Neural cell (in vitro differentiated cells): ENCODE data around the gene DENND4A. TPM values are rescaled to one million over a fixed set of nuclear protein-coding genes. Genes with fewer than 3 reads are reported as not detected.

Experiments
- H2AFZ ChIP-seq: fragments of 200-600, 300-800 bp; sonication (generic), shearing (Covaris generic); 2 replicates; pipeline ENCODE4 v1.6.0; 2014; ENCODE audit warnings: low read depth, mild to moderate bottlenecking, antibody characterized with exemption, low read length, moderate library complexity
- H3F3A ChIP-seq: fragments of 200-600 bp; shearing (Covaris generic); 2 replicates; pipeline ENCODE4 v1.6.1; 2016; ENCODE audit warnings: mild to moderate bottlenecking, moderate library complexity, mixed read lengths, antibody characterized with exemption, low read length; ENCODE audit not compliant: insufficient read depth, poor library complexity, severe bottlenecking
- H3K27ac ChIP-seq: fragments of 200-600, 300-800 bp; sonication (generic), shearing (Covaris generic); 2 replicates; pipeline ENCODE4 v1.5.1; 2014; ENCODE audit warnings: mild to moderate bottlenecking, low read length, moderate library complexity
- H3K27me3 ChIP-seq: fragments of 300-800, 200-600 bp; sonication (generic), shearing (Covaris generic); 2 replicates; pipeline ENCODE4 v1.6.0; 2014; ENCODE audit warnings: mild to moderate bottlenecking, low read depth, low read length, moderate library complexity; ENCODE audit not compliant: insufficient read depth
- H3K36me3 ChIP-seq: fragments of 300-800, 200-600 bp; sonication (generic), shearing (Covaris generic); 2 replicates; pipeline ENCODE4 v1.5.1; 2014; ENCODE audit warnings: mild to moderate bottlenecking, antibody characterized with exemption, low read length, moderate library complexity; ENCODE audit not compliant: insufficient read depth
- H3K4me2 ChIP-seq: fragments of 300-800, 200-600 bp; sonication (generic), shearing (Covaris generic); 2 replicates; pipeline ENCODE4 v1.6.0; 2014; ENCODE audit warnings: mild to moderate bottlenecking, low read length
- H3K4me3 ChIP-seq: fragments of 300-800, 200-600 bp; sonication (generic), shearing (Covaris generic); 2 replicates; pipeline ENCODE4 v1.5.1; 2014; ENCODE audit warnings: mild to moderate bottlenecking, low read length, moderate library complexity
- H3K79me2 ChIP-seq: fragments of 200-600 bp; shearing (Covaris generic); replicated peaks from 2 replicates; pipeline ENCODE4 v1.6.0; 2014; ENCODE audit warnings: mild to moderate bottlenecking, low read length, moderate library complexity; ENCODE audit not compliant: insufficient read depth
- H3K9ac ChIP-seq: fragments of 300-800, 200-600 bp; sonication (generic), shearing (Covaris generic); 2 replicates; pipeline ENCODE4 v1.6.1; 2016; ENCODE audit warnings: mild to moderate bottlenecking, low read length, mixed read lengths
- H3K9me2 ChIP-seq: fragments of 200-600 bp; shearing (Covaris generic); 2 replicates; pipeline ENCODE4 v1.6.1; 2016; ENCODE audit warnings: mild to moderate bottlenecking, low read length, mixed read lengths; ENCODE audit not compliant: insufficient read depth
- H3K9me3 ChIP-seq: fragments of 200-600, 300-800 bp; sonication (generic), shearing (Covaris generic); 2 replicates; pipeline ENCODE4 v1.6.1; 2016; ENCODE audit warnings: mild to moderate bottlenecking, mixed run types, low read length, moderate library complexity, mixed read lengths
- H4K20me1 ChIP-seq: fragments of 200-600 bp; shearing (Covaris generic); 2 replicates; pipeline ENCODE4 v1.6.1; 2016; ENCODE audit warnings: mild to moderate bottlenecking, mixed run types; ENCODE audit not compliant: insufficient read depth
- CTCF ChIP-seq: fragments of 450-650 bp; IDR thresholded peaks from 2 replicates; pipeline ENCODE4 v1.5.1; 2014; ENCODE audit warnings: antibody characterized with exemption, mild to moderate bottlenecking, moderate library complexity; ENCODE audit not compliant: poor library complexity, severe bottlenecking
- EP300 ChIP-seq: fragments of 450-650 bp; conservative IDR thresholded peaks from 2 replicates; pipeline ENCODE4 v1.6.1; 2014; ENCODE audit warnings: antibody characterized with exemption, mild to moderate bottlenecking, moderate library complexity; ENCODE audit not compliant: poor library complexity, severe bottlenecking
- EZH2 ChIP-seq: fragments of 200-600, 300-800 bp; shearing (Covaris generic), sonication (generic); IDR thresholded peaks from 2 replicates; pipeline ENCODE4 v1.6.1; 2014; ENCODE audit warnings: antibody characterized with exemption, low read length, borderline replicate concordance, mild to moderate bottlenecking; ENCODE audit not compliant: insufficient read depth, poor library complexity, severe bottlenecking
- MXI1 ChIP-seq: fragments of 450-650 bp; conservative IDR thresholded peaks from 2 replicates; pipeline ENCODE4 v1.6.1; 2014; ENCODE audit warnings: antibody characterized with exemption, mild to moderate bottlenecking; ENCODE audit not compliant: poor library complexity, severe bottlenecking
- POLR2AphosphoS5 ChIP-seq: IDR thresholded peaks from 2 replicates; pipeline ENCODE4 v1.6.1; 2012
- RAD21 ChIP-seq: fragments of 450-650 bp; conservative IDR thresholded peaks from 2 replicates; pipeline ENCODE4 v1.6.1; 2014; ENCODE audit warnings: antibody characterized with exemption, mild to moderate bottlenecking, moderate library complexity
- REST ChIP-seq: IDR thresholded peaks from 2 replicates; pipeline ENCODE4 v1.6.1; 2012; ENCODE audit warnings: borderline replicate concordance
- SMC3 ChIP-seq: fragments of 450-650 bp; conservative IDR thresholded peaks from 2 replicates; pipeline ENCODE4 v1.6.1; 2014; ENCODE audit warnings: antibody characterized with exemption, mild to moderate bottlenecking, moderate library complexity; ENCODE audit not compliant: poor library complexity
- TAF1 ChIP-seq: IDR thresholded peaks from 2 replicates; pipeline ENCODE4 v1.6.1; 2012; ENCODE audit warnings: low read depth
- polyA plus RNA-seq: library from polyadenylated mRNA; depleted of rRNA; stranded (reverse); fragments of >200 nt; gene quantifications from 2 replicates; pipeline ENCODE4 v1.2.3, GENCODE V29; 2014

DENND4A gene
- polyA plus RNA-seq, 1 donor from 2014 or later = 7.5 TPM

DNA sequence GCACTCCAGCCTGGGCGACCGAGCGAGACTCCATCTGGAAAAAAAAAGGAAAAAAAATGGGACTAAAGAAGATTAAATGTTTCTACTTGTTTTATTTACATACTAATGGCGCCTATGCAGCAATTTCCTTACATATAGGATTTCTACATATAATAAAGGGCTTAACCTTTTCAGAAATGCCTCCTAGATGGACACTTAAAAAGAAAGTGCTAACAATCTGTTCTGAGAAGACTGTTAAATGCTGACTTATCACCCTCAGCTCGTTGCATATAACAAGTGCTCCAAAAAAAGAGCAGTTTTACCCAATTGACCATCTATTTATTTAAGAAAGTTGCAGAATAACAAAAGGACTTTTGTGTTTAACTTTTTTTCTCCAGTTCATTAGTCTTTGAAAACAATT lies 32.7 kb downstream of the DENND4A start:
- Histone ChIP-seq H3K27me3 (no peaks in the 10 kb centered on the region), H4K20me1 (no peaks in the 10 kb centered on the region), H3K9ac (no peak overlapping the region), H3K9me2 (no peaks in the 10 kb centered on the region), H3K27ac (no peak overlapping the region), H3K79me2 (no peaks in the 10 kb centered on the region), H3K4me2 (no peak overlapping the region), H3K4me3 (no peak overlapping the region), H3K9me3 (no peaks in the 10 kb centered on the region), H3K36me3 (no peaks in the 10 kb centered on the region), H3F3A (no peaks in the 10 kb centered on the region), H2AFZ (no peak overlapping the region)
- TF ChIP-seq POLR2AphosphoS5 (no peak), MXI1 (no peak), RAD21 (no peak), SMC3 (no peak), TAF1 (no peak), EZH2 (no peak), REST (no peak), CTCF (no peak), EP300 (no peak)

DNA sequence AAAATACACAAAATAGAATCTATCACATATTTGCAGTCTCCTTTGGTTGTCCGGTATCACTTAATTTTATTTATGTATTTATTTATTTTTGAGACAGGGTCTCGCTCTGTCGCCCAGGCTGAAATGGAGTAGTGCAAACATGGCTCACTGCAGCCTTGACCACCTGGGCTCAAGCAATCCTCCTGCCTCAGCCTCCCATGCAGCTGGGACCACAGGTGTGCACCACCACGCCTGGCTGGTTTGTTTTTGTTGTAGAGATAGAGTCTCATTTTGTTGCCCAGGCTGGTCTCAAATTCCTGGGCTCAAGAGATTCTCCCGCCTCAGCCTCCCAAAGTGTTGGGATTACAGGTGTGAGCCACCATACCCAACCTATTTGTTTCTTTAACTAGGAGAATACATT lies 33.9 kb downstream of the DENND4A start:
- Histone ChIP-seq H4K20me1 (no peaks in the 10 kb centered on the region), H3F3A (no peaks in the 10 kb centered on the region), H3K4me3 (no peak overlapping the region), H3K27me3 (no peaks in the 10 kb centered on the region), H3K27ac (no peak overlapping the region), H3K9me2 (no peaks in the 10 kb centered on the region), H3K36me3 (no peaks in the 10 kb centered on the region), H3K4me2 (no peak overlapping the region), H3K9ac (no peak overlapping the region), H2AFZ (no peak overlapping the region), H3K79me2 (no peaks in the 10 kb centered on the region), H3K9me3 (no peaks in the 10 kb centered on the region)
- TF ChIP-seq RAD21 = no peak
- no peak for TF ChIP-seq REST
- no peak for TF ChIP-seq EZH2
- TF ChIP-seq SMC3 = no peak
- no peak for TF ChIP-seq MXI1
- TF ChIP-seq EP300 = no peak
- TF ChIP-seq POLR2AphosphoS5 = no peak
- no peak for TF ChIP-seq TAF1
- TF ChIP-seq CTCF = no peak
